Measurements from ENCODE around the gene RUSC2.
"Not testable (repeated sequence)": the region's sequence is repeated elsewhere in the genome, so short reads cannot be mapped to it uniquely, and the experiment has no call there.

Gene RUSC2

GRCh38 chr9:35521708-35522107 lies 31.8 kb downstream of the RUSC2 start:
- peak in 1 of 2 experiments; percentile 45 for DNase-seq (ENCODE audit: low read depth in 2 of 2)

GRCh38 chr9:35522187-35522586 lies 32.3 kb downstream of the RUSC2 start:
- DNase-seq (ENCODE audit: low read depth in 2 of 2), result no peak

GRCh38 chr9:35522700-35523099 lies 32.8 kb downstream of the RUSC2 start:
- DNase-seq (ENCODE audit: low read depth in 2 of 2), result no peak

- DNase-seq (ENCODE audit: low read depth in 2 of 2), result not testable (repeated sequence)
Observed at GRCh38 chr9:35523556-35523955, 33.6 kb downstream of the RUSC2 start.

GRCh38 chr9:35526087-35526801 lies 36.3 kb downstream of the RUSC2 start:
- peak; percentile 62 for DNase-seq (ENCODE audit: low read depth in 2 of 2)

DNA sequence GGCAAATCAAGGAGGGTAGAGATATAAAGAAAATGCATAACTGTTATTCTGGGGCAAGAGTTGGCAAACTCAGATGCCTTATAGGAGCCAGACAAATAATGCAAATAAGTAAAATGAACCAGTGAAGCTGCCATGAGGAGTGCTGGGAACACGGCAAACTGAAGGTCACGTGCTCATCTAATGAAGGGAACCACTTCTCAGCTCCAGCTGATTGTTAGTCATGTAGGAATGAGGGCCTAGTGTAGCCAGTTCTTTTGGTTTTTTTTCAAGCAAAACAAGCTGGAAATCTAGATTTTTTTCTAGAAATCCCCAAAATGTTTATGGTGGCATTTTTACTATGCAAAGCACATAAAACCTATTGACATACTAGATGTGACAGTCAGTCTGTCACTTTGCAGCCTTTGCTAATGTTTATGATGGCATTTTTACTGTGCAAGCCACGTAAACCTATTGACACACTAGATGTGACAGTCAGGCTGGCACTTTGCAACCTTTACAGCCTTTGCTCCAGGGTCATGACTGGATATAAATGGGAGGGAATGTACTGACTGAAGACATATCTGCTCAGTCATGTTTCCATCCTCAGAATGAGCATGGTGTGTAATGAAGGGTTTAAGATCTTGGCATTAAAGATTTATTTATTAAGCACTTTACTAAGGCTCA lies 39.4 kb downstream of the RUSC2 start:
- DNase-seq (ENCODE audit: low read depth in 2 of 2), result no peak

DNA sequence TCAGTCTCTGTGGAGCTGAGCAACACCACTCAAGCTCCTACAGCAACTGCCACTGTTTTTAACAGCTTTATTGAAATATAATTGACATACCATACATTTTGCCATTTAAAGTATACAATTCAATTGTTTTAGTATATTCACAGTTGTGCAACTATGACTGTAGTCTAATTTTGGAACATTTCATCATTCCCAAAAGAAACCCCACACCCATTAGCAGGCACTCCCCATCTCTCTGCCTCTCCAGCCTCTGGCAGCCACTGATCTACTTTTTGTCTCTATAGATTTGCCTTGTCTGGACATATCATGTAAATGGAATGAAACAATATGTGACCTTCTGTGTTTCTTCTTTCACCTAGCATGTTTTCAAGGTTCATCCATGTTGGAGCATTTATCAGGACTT lies 43.5 kb downstream of the RUSC2 start:
- DNase-seq (ENCODE audit: low read depth in 2 of 2), result peak; percentile 52 to 56

GRCh38 chr9:35534921-35535320 lies 45.0 kb downstream of the RUSC2 start:
- DNase-seq (ENCODE audit: low read depth in 2 of 2), result not testable (repeated sequence)

DNA sequence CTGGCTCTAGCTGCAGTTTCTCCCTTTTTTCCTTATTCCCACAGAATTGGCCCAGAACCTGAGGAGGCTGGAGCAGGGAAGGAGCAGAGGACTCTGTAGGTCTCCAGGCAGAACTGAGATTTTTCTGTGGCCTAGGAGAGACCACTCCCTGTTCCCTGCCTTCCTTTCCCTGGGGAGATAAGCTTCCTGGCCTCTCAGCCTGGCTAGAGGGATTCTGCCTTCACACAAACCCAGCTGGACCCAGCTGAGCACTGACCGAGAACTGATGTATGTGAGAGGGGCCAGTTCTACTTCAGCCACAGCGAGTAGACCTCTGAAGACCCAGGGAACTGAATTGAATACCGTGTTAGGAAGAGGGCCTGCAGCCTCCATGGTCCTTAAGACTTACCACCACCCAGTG lies 48.0 kb downstream of the RUSC2 start:
- DNase-seq (ENCODE audit: low read depth in 2 of 2), result no peak

DNA sequence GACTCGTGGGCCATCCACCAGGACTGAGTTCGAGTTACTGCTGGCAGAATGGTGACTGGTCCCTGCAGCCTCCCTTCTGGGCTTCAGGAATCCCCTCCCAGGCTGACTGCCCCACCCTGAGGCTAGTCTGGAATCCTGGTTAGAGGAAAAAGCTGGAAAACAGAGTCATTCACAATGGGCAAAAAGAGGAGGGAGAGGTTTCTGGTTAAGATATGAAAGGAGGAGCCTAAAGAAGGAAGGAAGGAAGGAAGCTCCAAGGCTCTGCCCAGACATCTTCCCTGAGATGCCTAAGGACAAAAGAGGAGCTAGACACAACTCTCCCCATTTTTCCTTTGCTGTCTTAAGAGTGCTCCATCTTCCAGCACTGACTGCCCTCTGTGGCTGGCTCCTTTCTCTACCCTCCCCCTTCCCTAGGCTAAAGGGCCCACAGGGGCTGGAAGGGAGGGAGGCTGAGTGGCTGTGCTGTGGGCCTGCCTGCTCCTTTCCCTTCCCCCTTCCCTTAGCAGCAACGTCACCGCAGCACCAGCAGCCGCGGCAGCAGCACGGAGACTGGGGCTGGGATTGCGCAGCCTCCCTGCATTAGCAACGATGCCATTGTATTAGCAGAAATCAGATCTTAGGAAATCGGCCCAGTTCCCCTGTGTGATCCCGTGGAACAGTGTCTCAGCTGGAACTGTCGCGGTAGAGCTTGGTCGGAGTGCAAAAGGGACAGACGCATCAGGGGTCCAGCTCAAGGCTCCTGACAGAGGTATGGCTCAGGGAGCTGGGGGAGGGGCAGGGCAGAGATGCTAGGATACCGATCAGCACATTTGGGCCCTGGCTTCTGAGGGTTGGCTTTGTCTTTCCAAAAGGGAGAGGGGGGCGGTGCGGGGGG lies 48.7 kb downstream of the RUSC2 start:
- DNase-seq (ENCODE audit: low read depth in 2 of 2), result peak; percentile 66 to 72
